Breast epithelium (tissue), 4 donors: ENCODE results near the gene KLHL22. TPM values are rescaled to one million over a fixed set of nuclear protein-coding genes. Genes with fewer than 3 reads are reported as not detected.

Experiments
- DNase-seq, 2 donors: peaks; one replicate each; pipeline ENCODE4 v3.0.0-alpha.2; 2019; ENCODE audit warnings: low spot score in 2 of 2
- H3K27ac ChIP-seq, 2 donors: fragments of 200-600 bp; sonication (generic) in 1 of 2; one replicate each; pipeline ENCODE4 v1.5.1; 2016 to 2019; ENCODE audit warnings: mild to moderate bottlenecking in 1 of 2
- H3K27me3 ChIP-seq, 2 donors: fragments of 200-600 bp; sonication (generic) in 1 of 2; one replicate each; pipeline versions ENCODE4 v1.5.1 to v1.6.0; 2017 to 2019; ENCODE audit warnings: control low read depth in 1 of 2, mild to moderate bottlenecking in 1 of 2
- H3K36me3 ChIP-seq: fragments of 200-600 bp; one replicate; pipeline ENCODE4 v1.5.1; 2019
- H3K4me1 ChIP-seq, 2 donors: fragments of 200-600 bp; sonication (generic); one replicate each; pipeline ENCODE4 v1.5.1; 2016 to 2019; ENCODE audit warnings: control low read depth in 1 of 2
- H3K4me3 ChIP-seq, 3 donors: fragments of 200-600 bp; sonication (generic); 1 replicate in 2 of 3; 2 replicates in 1 of 3; pipeline ENCODE4 v1.5.1; 2016 to 2019; ENCODE audit warnings: mild to moderate bottlenecking in 3 of 3, moderate library complexity in 2 of 3
- H3K9me3 ChIP-seq, 2 donors: fragments of 200-600 bp; sonication (generic) in 1 of 2; one replicate each; pipeline ENCODE4 v1.5.1; 2016 to 2019; ENCODE audit warnings: control low read depth in 1 of 2
- CTCF ChIP-seq, 3 donors: fragments of 450-650 bp; IDR thresholded peaks; one replicate each; pipeline ENCODE4 v1.5.1; 2016 to 2017; ENCODE audit warnings: antibody characterized with exemption in 3 of 3, mild to moderate bottlenecking in 3 of 3, moderate library complexity in 3 of 3
- POLR2A ChIP-seq: fragments of 450-650 bp; IDR thresholded peaks from one replicate; pipeline ENCODE4 v1.6.1; 2016; ENCODE audit warnings: antibody characterized with exemption, mild to moderate bottlenecking, moderate library complexity
- POLR2AphosphoS5 ChIP-seq, 3 donors: sonication (generic); formaldehyde crosslinking; IDR thresholded peaks; one replicate each; pipeline ENCODE4 v1.6.1; 2017; ENCODE audit warnings: antibody characterized with exemption in 3 of 3
- intact Hi-C: fragments of 100-400 bp; cut with DNase I; formaldehyde crosslinking; loops from one replicate; pipeline ENCODE4 v1.15.1; 2023; ENCODE audit warnings: low total_unique reads
- total RNA-seq, 3 donors: library from RNA; depleted of rRNA; stranded (reverse); fragments of >200 nt; gene quantifications; one replicate each; pipeline ENCODE4 v1.1.0, GENCODE V29; 2016

The KLHL22 gene
- total RNA-seq, 3 donors from 2014 or later: 28.5 to 38.0 (median 35.4) TPM

DNA sequence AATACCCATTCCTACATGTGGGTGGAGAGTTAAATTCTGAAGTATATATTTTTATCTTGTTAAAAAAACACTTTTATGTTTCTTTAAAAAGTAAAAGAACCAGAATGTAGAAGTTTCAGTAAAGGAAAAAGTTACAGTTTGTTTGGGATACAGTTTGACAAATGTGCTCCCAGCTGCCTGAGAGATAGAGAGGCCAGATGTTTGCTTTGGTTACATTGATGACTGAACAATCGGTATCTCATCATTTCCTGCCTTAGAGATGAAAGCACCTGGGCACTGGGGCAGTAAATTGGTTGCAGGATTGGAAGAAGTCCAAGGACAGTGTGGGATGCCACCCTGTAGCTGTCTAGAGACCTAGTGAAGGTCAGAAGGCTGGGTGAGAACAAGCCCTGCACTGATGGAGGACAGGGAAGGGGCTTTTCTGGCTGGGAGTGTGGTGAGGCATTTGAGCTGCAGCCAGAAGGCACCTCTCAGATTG lies 28.4 kb upstream of the KLHL22 start:
- no peak for DNase-seq
- no peaks in the 10 kb centered on the region for H3K4me1 ChIP-seq
- no peaks in the 10 kb centered on the region for H3K9me3 ChIP-seq
- no peaks in the 10 kb centered on the region for H3K36me3 ChIP-seq
- TF ChIP-seq POLR2A (no peak), POLR2AphosphoS5 (IDR thresholded peaks at IDR 0.05) (no peak), CTCF (IDR thresholded peaks at IDR 0.05) (no peak)
- intact Hi-C loops: no loop called here
- no peak overlapping the region for H3K4me3 ChIP-seq
- no peaks in the 10 kb centered on the region for H3K27me3 ChIP-seq
- H3K27ac ChIP-seq: no peak overlapping the region

- no peak for DNase-seq
- H3K27me3 ChIP-seq: no peaks in the 10 kb centered on the region
- no peaks in the 10 kb centered on the region for H3K36me3 ChIP-seq
- intact Hi-C loops: no loop called here
- no peaks in the 10 kb centered on the region for H3K4me1 ChIP-seq
- no peak for TF ChIP-seq POLR2AphosphoS5 (IDR thresholded peaks at IDR 0.05)
- TF ChIP-seq CTCF (IDR thresholded peaks at IDR 0.05): no peak
- TF ChIP-seq POLR2A: no peak
- H3K4me3 ChIP-seq: no peak overlapping the region
- H3K27ac ChIP-seq: peak overlapping the region in 1 of 2 donors; percentile 36
- no peaks in the 10 kb centered on the region for H3K9me3 ChIP-seq
These were observed 27.7 kb upstream of the KLHL22 start for GRCh38 chr22:20523086-20523983.

DNA sequence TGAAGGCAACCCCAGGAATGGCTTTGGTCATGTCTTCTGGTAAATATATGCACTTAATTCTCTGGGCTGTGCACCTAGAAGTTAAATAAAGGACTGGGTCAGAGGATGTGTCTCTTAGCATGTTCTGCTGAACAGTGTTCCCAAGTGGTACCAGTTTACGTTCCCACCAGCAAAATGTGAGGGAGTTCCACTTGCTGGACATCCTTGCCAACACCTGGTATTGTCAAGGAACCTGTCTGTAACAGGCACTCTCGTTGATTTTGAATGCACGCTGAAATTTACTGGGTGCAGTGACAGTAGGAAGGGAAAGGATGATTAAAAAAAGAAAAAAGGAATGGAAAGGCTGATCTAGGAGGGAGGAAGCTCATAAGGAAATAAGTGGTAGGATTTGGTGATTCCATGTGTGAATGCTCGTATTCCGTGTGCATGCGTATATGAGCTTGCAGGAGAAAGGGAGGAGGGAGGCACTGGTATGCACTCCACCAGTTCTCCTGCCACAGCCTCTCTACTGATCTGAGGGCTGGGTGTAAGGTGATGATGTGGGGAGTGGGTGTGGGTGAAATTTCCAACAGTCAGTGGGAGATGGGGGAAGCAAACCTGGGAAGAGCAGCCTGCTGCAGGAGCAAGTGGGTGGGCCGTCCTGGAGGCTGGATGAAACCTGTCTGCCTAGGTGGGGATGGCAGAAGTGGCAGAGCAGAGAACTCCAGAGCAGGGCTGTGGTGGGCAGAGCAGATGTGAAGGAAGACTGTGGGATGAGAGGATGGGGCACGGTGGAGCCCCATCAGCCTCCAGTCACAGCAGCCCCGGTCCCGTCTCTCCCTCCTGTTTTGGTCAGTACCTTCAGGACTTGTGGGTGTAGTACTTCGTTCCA lies 26.8 kb upstream of the KLHL22 start:
- TF ChIP-seq POLR2AphosphoS5 (IDR thresholded peaks at IDR 0.05): no peak
- TF ChIP-seq POLR2A: no peak
- TF ChIP-seq CTCF (IDR thresholded peaks at IDR 0.05): no peak
- H3K9me3 ChIP-seq: no peaks in the 10 kb centered on the region

GRCh38 chr22:20520093-20520511 lies 24.5 kb upstream of the KLHL22 start:
- DNase-seq: no peak
- no peak for TF ChIP-seq POLR2AphosphoS5 (IDR thresholded peaks at IDR 0.05)
- no peak for TF ChIP-seq POLR2A
- TF ChIP-seq CTCF (IDR thresholded peaks at IDR 0.05): no peak
- Histone ChIP-seq H3K36me3 (no peaks in the 10 kb centered on the region), H3K4me3 (no peak overlapping the region), H3K27me3 (no peaks in the 10 kb centered on the region), H3K27ac (peak overlapping the region in 1 of 2 donors; percentile 56), H3K4me1 (no peaks in the 10 kb centered on the region), H3K9me3 (no peaks in the 10 kb centered on the region)
- intact Hi-C loops: no loop called here

More for the DNA sequence above, 26.8 kb upstream of the KLHL22 start:
- intact Hi-C loops: no loop called here
- H3K27me3 ChIP-seq: no peaks in the 10 kb centered on the region
- H3K27ac ChIP-seq: no peak overlapping the region
- no peak overlapping the region for H3K4me3 ChIP-seq
- H3K36me3 ChIP-seq: no peaks in the 10 kb centered on the region
- H3K4me1 ChIP-seq: no peaks in the 10 kb centered on the region
- DNase-seq: no peak
